H9 (cell line): ENCODE measurements around the gene TMEM108. TPM values are rescaled to one million over a fixed set of nuclear protein-coding genes. Genes with fewer than 3 reads are reported as not detected.

ENCODE experiments used
- DNase-seq: peaks from one replicate; pipeline ENCODE4 v3.0.0-alpha.2; 2017
- H2AFZ ChIP-seq: one replicate; pipeline ENCODE4 v1.6.1; 2013; ENCODE audit warnings: mild to moderate bottlenecking, low read length, control low read depth, moderate library complexity
- H2AK5ac ChIP-seq: 2 replicates; pipeline ENCODE4 v1.6.1; 2013; ENCODE audit warnings: low read length, control low read depth, mixed read lengths; ENCODE audit not compliant: insufficient read length
- H2BK120ac ChIP-seq: one replicate; pipeline ENCODE4 v1.6.1; 2013; ENCODE audit warnings: low read depth, mild to moderate bottlenecking, low read length, control low read depth, inconsistent platforms; ENCODE audit not compliant: poor library complexity, severe bottlenecking
- H2BK12ac ChIP-seq: 2 replicates; pipeline ENCODE4 v1.6.1; 2013; ENCODE audit warnings: low read length, control low read depth, mixed read lengths, low read depth; ENCODE audit not compliant: insufficient read length
- H2BK15ac ChIP-seq: 2 replicates; pipeline ENCODE4 v1.6.1; 2013; ENCODE audit warnings: low read depth, low read length, control low read depth
- H2BK20ac ChIP-seq: one replicate; pipeline ENCODE4 v1.6.1; 2013; ENCODE audit warnings: low read depth, mild to moderate bottlenecking, low read length, control low read depth, inconsistent platforms; ENCODE audit not compliant: poor library complexity, severe bottlenecking
- H2BK5ac ChIP-seq: 2 replicates; pipeline ENCODE4 v1.6.1; 2013; ENCODE audit warnings: low read length, control low read depth, mixed read lengths; ENCODE audit not compliant: insufficient read length
- H3K14ac ChIP-seq: 2 replicates; pipeline ENCODE4 v1.6.1; 2013; ENCODE audit warnings: low read length, control low read depth; ENCODE audit not compliant: insufficient read depth
- H3K18ac ChIP-seq: 2 replicates; pipeline ENCODE4 v1.6.1; 2013; ENCODE audit warnings: low read depth, mild to moderate bottlenecking, mixed read lengths, low read length, control low read depth; ENCODE audit not compliant: insufficient read length
- H3K23ac ChIP-seq: 2 replicates; pipeline ENCODE4 v1.6.1; 2013; ENCODE audit warnings: low read length, control low read depth, mixed read lengths, low read depth; ENCODE audit not compliant: insufficient read length
- H3K23me2 ChIP-seq: 2 replicates; pipeline ENCODE4 v1.6.1; 2013; ENCODE audit warnings: low read depth, mild to moderate bottlenecking, mixed read lengths, low read length, control low read depth; ENCODE audit not compliant: insufficient read length, poor library complexity, severe bottlenecking
- H3K27ac ChIP-seq: 2 replicates; pipeline ENCODE4 v1.5.1; 2013; ENCODE audit warnings: low read length, control low read depth, mixed read lengths, low read depth; ENCODE audit not compliant: insufficient read length
- H3K27me3 ChIP-seq: 2 replicates; pipeline ENCODE4 v1.6.1; 2013; ENCODE audit warnings: low read length, control low read depth, inconsistent platforms; ENCODE audit not compliant: insufficient read depth
- H3K4ac ChIP-seq: 2 replicates; pipeline ENCODE4 v1.6.1; 2013; ENCODE audit warnings: low read depth, mild to moderate bottlenecking, control low read depth, inconsistent platforms, low read length, moderate library complexity
- H3K4me1 ChIP-seq: 2 replicates; pipeline ENCODE4 v1.6.1; 2013; ENCODE audit warnings: low read length, control low read depth, inconsistent platforms; ENCODE audit not compliant: insufficient read depth
- H3K4me2 ChIP-seq: 2 replicates; pipeline ENCODE4 v1.6.1; 2013; ENCODE audit warnings: low read length, control low read depth, mixed read lengths; ENCODE audit not compliant: insufficient read length, insufficient read depth
- H3K56ac ChIP-seq: 2 replicates; pipeline ENCODE4 v1.6.1; 2013; ENCODE audit warnings: low read depth, mild to moderate bottlenecking, mixed read lengths, low read length, control low read depth; ENCODE audit not compliant: insufficient read length
- H3K79me1 ChIP-seq: 2 replicates; pipeline ENCODE4 v1.6.1; 2013; ENCODE audit warnings: low read depth, mild to moderate bottlenecking, moderate library complexity, low read length, control low read depth, inconsistent platforms; ENCODE audit not compliant: insufficient read depth, poor library complexity, severe bottlenecking
- H3K79me2 ChIP-seq: 2 replicates; pipeline ENCODE4 v1.6.1; 2013; ENCODE audit warnings: low read length, control low read depth, inconsistent platforms; ENCODE audit not compliant: insufficient read depth
- H3K9ac ChIP-seq: 2 replicates; pipeline ENCODE4 v1.6.1; 2013; ENCODE audit warnings: low read length, control low read depth, mixed read lengths; ENCODE audit not compliant: insufficient read length; ENCODE audit errors: extremely low read depth
- H3K9me3 ChIP-seq: one replicate; pipeline ENCODE4 v1.6.1; 2013; ENCODE audit warnings: low read depth, low read length, inconsistent platforms; ENCODE audit not compliant: control insufficient read depth
- H3T11ph ChIP-seq: one replicate; pipeline ENCODE4 v1.6.1; 2013; ENCODE audit warnings: mild to moderate bottlenecking, low read length, control low read depth, inconsistent platforms
- H4K20me1 ChIP-seq: one replicate; pipeline ENCODE4 v1.6.1; 2013; ENCODE audit not compliant: control insufficient read depth, insufficient read length, insufficient read depth
- H4K5ac ChIP-seq: 2 replicates; pipeline ENCODE4 v1.6.1; 2013; ENCODE audit warnings: low read depth, mild to moderate bottlenecking, mixed read lengths, low read length, control low read depth; ENCODE audit not compliant: insufficient read length
- H4K8ac ChIP-seq: replicated peaks from 2 replicates; pipeline ENCODE4 v1.6.1; 2013; ENCODE audit warnings: low read length, control low read depth, mixed read lengths, low read depth; ENCODE audit not compliant: insufficient read length
- H4K91ac ChIP-seq: 2 replicates; pipeline ENCODE4 v1.6.1; 2013; ENCODE audit warnings: low read depth, mild to moderate bottlenecking, moderate library complexity, mixed read lengths, low read length, control low read depth; ENCODE audit not compliant: insufficient read length
- H3K27ac Mint-ChIP-seq, 3 experiments: 2 replicates in 2 of 3; 3 replicates in 1 of 3; pipeline ENCODE4 v1.8.0; 2020 to 2021; ENCODE audit warnings: mixed read lengths in 3 of 3, mild to moderate bottlenecking in 1 of 3, moderate library complexity in 1 of 3
- H3K27me3 Mint-ChIP-seq: 2 replicates; pipeline ENCODE4 v1.8.0; 2021; ENCODE audit warnings: low read depth, mild to moderate bottlenecking, moderate library complexity, mixed read lengths
- H3K36me3 Mint-ChIP-seq, 3 experiments: 2 replicates in 2 of 3; 3 replicates in 1 of 3; pipeline ENCODE4 v1.8.0; 2020 to 2021; ENCODE audit warnings: low read depth in 3 of 3, mixed read lengths in 3 of 3; ENCODE audit not compliant: insufficient read depth in 1 of 3
- H3K4me1 Mint-ChIP-seq, 2 experiments: 2 replicates each; pipeline ENCODE4 v1.8.0; 2020; ENCODE audit warnings: mixed read lengths in 2 of 2
- H3K4me3 Mint-ChIP-seq, 2 experiments: 2 replicates in 1 of 2; 3 replicates in 1 of 2; pipeline ENCODE4 v1.8.0; 2020 to 2021; ENCODE audit warnings: mild to moderate bottlenecking in 2 of 2, mixed read lengths in 2 of 2, moderate library complexity in 1 of 2
- H3K9me3 Mint-ChIP-seq, 2 experiments: 2 replicates in 1 of 2; 3 replicates in 1 of 2; pipeline ENCODE4 v1.8.0; 2020; ENCODE audit warnings: mild to moderate bottlenecking in 2 of 2, mixed read lengths in 2 of 2, moderate library complexity in 1 of 2
- WGBS: extraction: QIAGEN DNeasy Blood & Tissue Kit; methylation state at CpG from one replicate; pipeline ENCODE4 v1.1.7; 2013; ENCODE audit warnings: missing lambda C conversion rate, low lambda C conversion rate, mixed read lengths; ENCODE audit not compliant: insufficient read length; ENCODE audit errors: extremely low coverage; 5-methylcytosine and 5-hydroxymethylcytosine counted together
- total RNA-seq: library from RNA; stranded (reverse); gene quantifications from 2 replicates; pipeline ENCODE4 v1.2.1, GENCODE V29; 2021
- TF ChIP-seq, protein P1 (sequence below): fragments of 200-600 bp; sonication (generic); conservative IDR thresholded peaks from 3 replicates; pipeline ENCODE4 v1.8.0; 2021; ENCODE audit warnings: antibody characterized with exemption, mild to moderate bottlenecking

Gene TMEM108
- total RNA-seq, 1 experiment from 2014 or later, result 5.0 TPM

DNA sequence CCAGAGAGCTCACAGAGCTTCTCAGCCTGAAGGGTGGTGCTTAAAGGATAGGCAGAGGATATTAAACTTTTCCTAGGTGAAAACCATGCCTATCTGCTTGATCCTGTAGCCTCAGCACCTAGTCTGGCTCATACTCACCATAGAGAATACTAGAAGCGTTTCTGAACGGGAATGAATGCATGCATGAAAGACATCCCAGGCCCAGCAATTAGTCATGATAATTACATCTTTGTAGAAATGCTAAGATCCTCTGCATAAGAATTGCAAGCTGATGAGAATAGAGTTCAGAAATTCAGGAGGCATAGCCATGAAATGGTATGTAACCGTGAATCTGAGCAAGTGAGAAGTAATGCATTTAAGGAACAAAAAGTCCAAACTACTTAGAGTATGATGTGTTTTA, 5.9 kb upstream of the TMEM108 start:
- Histone ChIP-seq H3K79me2 (no peaks in the 10 kb centered on the region), H3T11ph (no peak overlapping the region), H2BK20ac (no peak overlapping the region), H2BK120ac (no peak overlapping the region), H2AFZ (no peak overlapping the region), H3K27me3 (no peaks in the 10 kb centered on the region; the same call in 1 of the 2 replicates), H3K79me1 (no peaks in the 10 kb centered on the region), H3K23ac (no peak overlapping the region), H4K8ac (no peak overlapping the region), H3K14ac (no peak overlapping the region), H4K91ac (no peak overlapping the region), H3K56ac (no peak overlapping the region), H4K5ac (no peak overlapping the region), H3K23me2 (no peaks in the 10 kb centered on the region), H3K9ac (no peak overlapping the region), H2AK5ac (no peak overlapping the region), H3K18ac (no peak overlapping the region), H3K9me3 (no peaks in the 10 kb centered on the region), H2BK12ac (no peak overlapping the region), H4K20me1 (no peaks in the 10 kb centered on the region), H3K27ac (no peak overlapping the region), H3K4me2 (no peak overlapping the region), H3K4ac (no peak overlapping the region), H3K4me1 (peaks cover 9% of the 10 kb centered on the region; the same call in 1 of the 2 replicates), H2BK5ac (no peak overlapping the region), H2BK15ac (no peak overlapping the region)
- Mint-ChIP-seq H3K27me3 (peaks cover 12% of the 10 kb centered on the region), H3K4me1 (peaks cover 27 to 32% of the 10 kb centered on the region in 2 experiments), H3K27ac (no peak overlapping the region), H3K36me3 (no peaks in the 10 kb centered on the region), H3K9me3 (no peaks in the 10 kb centered on the region; a peak in 1 of 5 replicates), H3K4me3 (no peak overlapping the region)
- no CpG with 5 or more reads among the region's 3 CpGs for WGBS
- DNase-seq, result no peak
- TF ChIP-seq, protein P1, sequence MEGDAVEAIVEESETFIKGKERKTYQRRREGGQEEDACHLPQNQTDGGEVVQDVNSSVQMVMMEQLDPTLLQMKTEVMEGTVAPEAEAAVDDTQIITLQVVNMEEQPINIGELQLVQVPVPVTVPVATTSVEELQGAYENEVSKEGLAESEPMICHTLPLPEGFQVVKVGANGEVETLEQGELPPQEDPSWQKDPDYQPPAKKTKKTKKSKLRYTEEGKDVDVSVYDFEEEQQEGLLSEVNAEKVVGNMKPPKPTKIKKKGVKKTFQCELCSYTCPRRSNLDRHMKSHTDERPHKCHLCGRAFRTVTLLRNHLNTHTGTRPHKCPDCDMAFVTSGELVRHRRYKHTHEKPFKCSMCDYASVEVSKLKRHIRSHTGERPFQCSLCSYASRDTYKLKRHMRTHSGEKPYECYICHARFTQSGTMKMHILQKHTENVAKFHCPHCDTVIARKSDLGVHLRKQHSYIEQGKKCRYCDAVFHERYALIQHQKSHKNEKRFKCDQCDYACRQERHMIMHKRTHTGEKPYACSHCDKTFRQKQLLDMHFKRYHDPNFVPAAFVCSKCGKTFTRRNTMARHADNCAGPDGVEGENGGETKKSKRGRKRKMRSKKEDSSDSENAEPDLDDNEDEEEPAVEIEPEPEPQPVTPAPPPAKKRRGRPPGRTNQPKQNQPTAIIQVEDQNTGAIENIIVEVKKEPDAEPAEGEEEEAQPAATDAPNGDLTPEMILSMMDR, result no peak
